ENCODE data around the gene COL5A1. TPM values are rescaled to one million over a fixed set of nuclear protein-coding genes. Genes with fewer than 3 reads are reported as not detected.
"Not testable (repeated sequence)": the region's sequence is repeated elsewhere in the genome, so short reads cannot be mapped to it uniquely, and the experiment has no call there.

COL5A1 gene
- total RNA-seq, 1 experiment from 2014 or later, result 277 TPM

- DNase-seq (ENCODE audit: low read depth), result no peak
These were observed 66.4 kb downstream of the COL5A1 start for GRCh38 chr9:134707731-134708671.

- no peak for DNase-seq (ENCODE audit: low read depth)
These were observed 67.1 kb downstream of the COL5A1 start for GRCh38 chr9:134708672-134709038.

- peak; percentile 48 for DNase-seq (ENCODE audit: low read depth)
These were observed 68.1 kb downstream of the COL5A1 start for GRCh38 chr9:134709512-134710270.

- DNase-seq (ENCODE audit: low read depth), result no peak
These were observed 68.6 kb downstream of the COL5A1 start for GRCh38 chr9:134710271-134710540.

- DNase-seq (ENCODE audit: low read depth), result no peak
These were observed 69.3 kb downstream of the COL5A1 start for GRCh38 chr9:134710901-134711300.

GRCh38 chr9:134712243-134712642 is 70.6 kb downstream of the COL5A1 start:
- no peak for DNase-seq (ENCODE audit: low read depth)

GRCh38 chr9:134712926-134713325 is 71.3 kb downstream of the COL5A1 start:
- no peak for DNase-seq (ENCODE audit: low read depth)

- not testable (repeated sequence) for DNase-seq (ENCODE audit: low read depth)
These were observed 73.9 kb downstream of the COL5A1 start for GRCh38 chr9:134715536-134715935.

- DNase-seq (ENCODE audit: low read depth), result peak; percentile 54
These were observed 74.5 kb downstream of the COL5A1 start for GRCh38 chr9:134716067-134716466.

GRCh38 chr9:134717056-134717455 is 75.5 kb downstream of the COL5A1 start:
- DNase-seq (ENCODE audit: low read depth), result no peak

GRCh38 chr9:134717924-134718645 is 76.5 kb downstream of the COL5A1 start:
- no peak for DNase-seq (ENCODE audit: low read depth)

- no peak for DNase-seq (ENCODE audit: low read depth)
These were observed 77.7 kb downstream of the COL5A1 start for GRCh38 chr9:134719331-134719730.

GRCh38 chr9:134720136-134720753 is 78.6 kb downstream of the COL5A1 start:
- DNase-seq (ENCODE audit: low read depth), result no peak

GRCh38 chr9:134720796-134721195 is 79.2 kb downstream of the COL5A1 start:
- DNase-seq (ENCODE audit: low read depth), result no peak

- DNase-seq (ENCODE audit: low read depth), result no peak
These were observed 79.7 kb downstream of the COL5A1 start for GRCh38 chr9:134721344-134721743.

GRCh38 chr9:134722120-134722701 is 80.6 kb downstream of the COL5A1 start:
- no peak for DNase-seq (ENCODE audit: low read depth)

- DNase-seq (ENCODE audit: low read depth), result no peak
These were observed 81.4 kb downstream of the COL5A1 start for GRCh38 chr9:134723037-134723436.

GRCh38 chr9:134723491-134724190 is 82.0 kb downstream of the COL5A1 start:
- no peak for DNase-seq (ENCODE audit: low read depth)

- no peak for DNase-seq (ENCODE audit: low read depth)
These were observed 82.8 kb downstream of the COL5A1 start for GRCh38 chr9:134724202-134724911.

GRCh38 chr9:134724912-134725604 is 83.5 kb downstream of the COL5A1 start:
- DNase-seq (ENCODE audit: low read depth), result no peak

Measured in M059J (cell line).